ENCODE measurements around the gene CDRT4.

DNA sequence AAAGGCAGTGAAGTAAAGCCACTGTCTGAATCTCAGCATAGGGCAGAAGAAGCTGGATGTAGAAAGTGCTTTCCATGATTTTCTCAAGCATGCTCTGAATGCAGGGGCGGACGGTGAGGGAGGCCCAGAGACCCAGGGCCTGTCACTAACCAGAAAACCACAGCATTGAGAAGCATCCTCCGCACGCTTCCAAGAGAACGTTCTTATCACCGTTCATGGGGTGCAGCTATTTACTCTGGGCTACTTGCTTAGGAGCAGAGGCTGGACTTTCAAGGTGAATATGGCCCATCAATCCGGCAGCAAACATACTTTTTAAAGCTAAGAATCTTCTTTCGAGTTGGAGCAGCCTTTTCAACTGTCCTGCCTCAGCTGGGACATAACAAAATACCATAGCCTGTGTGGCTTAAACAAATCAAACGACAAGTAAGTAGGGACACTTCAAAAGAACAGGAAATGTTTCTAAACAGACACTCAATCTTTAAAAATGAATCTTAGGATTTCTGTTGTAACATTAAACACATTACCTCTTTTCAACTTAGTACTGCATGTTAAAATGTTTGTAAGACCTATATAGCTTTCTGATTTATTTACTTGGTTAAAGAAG lies 46.5 kb upstream of the CDRT4 start:
- TF ChIP-seq, protein P1, sequence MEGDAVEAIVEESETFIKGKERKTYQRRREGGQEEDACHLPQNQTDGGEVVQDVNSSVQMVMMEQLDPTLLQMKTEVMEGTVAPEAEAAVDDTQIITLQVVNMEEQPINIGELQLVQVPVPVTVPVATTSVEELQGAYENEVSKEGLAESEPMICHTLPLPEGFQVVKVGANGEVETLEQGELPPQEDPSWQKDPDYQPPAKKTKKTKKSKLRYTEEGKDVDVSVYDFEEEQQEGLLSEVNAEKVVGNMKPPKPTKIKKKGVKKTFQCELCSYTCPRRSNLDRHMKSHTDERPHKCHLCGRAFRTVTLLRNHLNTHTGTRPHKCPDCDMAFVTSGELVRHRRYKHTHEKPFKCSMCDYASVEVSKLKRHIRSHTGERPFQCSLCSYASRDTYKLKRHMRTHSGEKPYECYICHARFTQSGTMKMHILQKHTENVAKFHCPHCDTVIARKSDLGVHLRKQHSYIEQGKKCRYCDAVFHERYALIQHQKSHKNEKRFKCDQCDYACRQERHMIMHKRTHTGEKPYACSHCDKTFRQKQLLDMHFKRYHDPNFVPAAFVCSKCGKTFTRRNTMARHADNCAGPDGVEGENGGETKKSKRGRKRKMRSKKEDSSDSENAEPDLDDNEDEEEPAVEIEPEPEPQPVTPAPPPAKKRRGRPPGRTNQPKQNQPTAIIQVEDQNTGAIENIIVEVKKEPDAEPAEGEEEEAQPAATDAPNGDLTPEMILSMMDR (IDR thresholded peaks at IDR 0.05; ENCODE audit: low read depth, low read length) = no peak
- TF ChIP-seq EZH2phosphoT487 (IDR thresholded peaks at IDR 0.05; ENCODE audit: low read depth) = no peak
